Prostate gland (tissue), 2 donors: Measurements from ENCODE around the gene SLCO6A1. TPM values are rescaled to one million over a fixed set of nuclear protein-coding genes. Genes with fewer than 3 reads are reported as not detected.

ENCODE experiments used
- DNase-seq: peaks from one replicate; pipeline ENCODE4 v3.0.0-alpha.2; 2019; ENCODE audit warnings: low spot score
- H3K27ac ChIP-seq, 2 donors: fragments of 200-600 bp; sonication (generic); 2 replicates each; pipeline ENCODE4 v1.5.1; 2017 to 2019
- H3K27me3 ChIP-seq: fragments of 200-600 bp; sonication (generic); replicated peaks from 2 replicates; pipeline ENCODE4 v1.5.1; 2019; ENCODE audit not compliant: insufficient read depth
- H3K36me3 ChIP-seq, 2 donors: fragments of 200-600 bp; sonication (generic); 1 replicate in 1 of 2; 2 replicates in 1 of 2; pipeline versions ENCODE4 v1.5.1 to v1.8.1; 2017 to 2019
- H3K4me1 ChIP-seq: fragments of 200-600 bp; sonication (generic); replicated peaks from 2 replicates; pipeline ENCODE4 v1.5.1; 2019
- H3K4me3 ChIP-seq, 2 donors: fragments of 200-600 bp; sonication (generic); 2 replicates each; pipeline ENCODE4 v1.5.1; 2017 to 2019
- H3K9me3 ChIP-seq: fragments of 200-600 bp; sonication (generic); 2 replicates; pipeline ENCODE4 v1.5.1; 2017
- POLR2A ChIP-seq: fragments of 450-650 bp; IDR thresholded peaks from one replicate; pipeline ENCODE4 v1.6.1; 2016; ENCODE audit warnings: antibody characterized with exemption, mild to moderate bottlenecking
- POLR2AphosphoS5 ChIP-seq: sonication (generic); formaldehyde crosslinking; IDR thresholded peaks from one replicate; pipeline ENCODE4 v1.6.1; 2017; ENCODE audit warnings: antibody characterized with exemption
- WGBS: methylation state at CpG from one replicate; pipeline ENCODE4 v1.1.5; 2018; 5-methylcytosine and 5-hydroxymethylcytosine counted together
- intact Hi-C: fragments of 100-400 bp; cut with DNase I; formaldehyde crosslinking; loops from one replicate; pipeline ENCODE4 v1.14.2; 2022
- total RNA-seq, 2 donors: library from RNA; depleted of rRNA; stranded (reverse); fragments of >200 nt; gene quantifications; one replicate each; pipeline ENCODE4 v1.1.0, GENCODE V29; 2016
- TF ChIP-seq, protein P1 (sequence below), 4 experiments: fragments of 200-600 bp in 2 of 4; fragments of 450-650 bp in 2 of 4; sonication (generic) in 2 of 4; IDR thresholded peaks; 1 replicate in 3 of 4; 2 replicates in 1 of 4; pipeline ENCODE4 v1.5.1; 2016 to 2019; ENCODE audit warnings: antibody characterized with exemption in 4 of 4, mild to moderate bottlenecking in 2 of 4, moderate library complexity in 2 of 4

The SLCO6A1 gene
- total RNA-seq, 2 donors from 2014 or later: 1.7 TPM; not detected in 1

DNA sequence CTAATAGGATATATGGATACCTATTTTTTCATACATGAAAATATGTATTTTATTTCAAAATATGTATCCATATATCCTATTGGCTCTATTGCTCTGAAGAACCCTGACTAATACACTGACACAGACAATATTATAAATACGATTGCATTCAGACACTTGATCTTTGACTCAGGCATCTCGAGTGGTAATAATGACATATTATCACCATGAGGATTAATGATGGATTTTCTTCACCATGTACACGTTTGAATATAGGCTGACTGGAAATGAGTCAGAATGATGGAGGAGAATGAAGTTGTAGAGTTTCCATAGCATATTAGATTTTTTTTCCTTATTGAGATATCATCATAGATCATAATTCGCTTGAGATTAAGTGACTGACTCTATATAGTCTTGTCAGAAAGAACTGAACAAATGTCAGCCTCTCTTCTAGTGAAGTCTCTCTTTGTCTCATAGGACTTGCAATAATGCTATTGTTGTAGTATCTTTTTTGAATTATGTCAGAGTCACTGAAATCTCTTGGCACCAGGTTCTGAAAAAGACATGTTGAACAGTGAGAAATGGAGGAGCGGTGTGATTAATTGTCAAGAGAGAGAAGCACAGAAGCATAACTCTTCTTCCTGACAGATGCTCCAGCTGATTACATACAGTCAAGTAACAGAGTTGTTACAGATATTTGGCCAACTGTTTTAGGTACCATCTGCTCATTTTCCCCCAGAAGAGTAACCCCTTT lies 41.4 kb upstream of the SLCO6A1 start:
- intact Hi-C loops: loop anchor here (5.0 kb wide), 1 partner anchor 502 kb away; no protein-coding TSS in a partner anchor
- DNase-seq: no peak
- no peaks in the 10 kb centered on the region for H3K36me3 ChIP-seq
- no peak overlapping the region for H3K4me3 ChIP-seq
- H3K4me1 ChIP-seq: no peaks in the 10 kb centered on the region
- no peaks in the 10 kb centered on the region for H3K9me3 ChIP-seq
- H3K27ac ChIP-seq: no peak overlapping the region
- WGBS: 84% methylated on average over 5 of the region's 5 CpGs
- no peaks in the 10 kb centered on the region for H3K27me3 ChIP-seq
- TF ChIP-seq POLR2A: no peak
- no peak for TF ChIP-seq POLR2AphosphoS5
- TF ChIP-seq, protein P1, sequence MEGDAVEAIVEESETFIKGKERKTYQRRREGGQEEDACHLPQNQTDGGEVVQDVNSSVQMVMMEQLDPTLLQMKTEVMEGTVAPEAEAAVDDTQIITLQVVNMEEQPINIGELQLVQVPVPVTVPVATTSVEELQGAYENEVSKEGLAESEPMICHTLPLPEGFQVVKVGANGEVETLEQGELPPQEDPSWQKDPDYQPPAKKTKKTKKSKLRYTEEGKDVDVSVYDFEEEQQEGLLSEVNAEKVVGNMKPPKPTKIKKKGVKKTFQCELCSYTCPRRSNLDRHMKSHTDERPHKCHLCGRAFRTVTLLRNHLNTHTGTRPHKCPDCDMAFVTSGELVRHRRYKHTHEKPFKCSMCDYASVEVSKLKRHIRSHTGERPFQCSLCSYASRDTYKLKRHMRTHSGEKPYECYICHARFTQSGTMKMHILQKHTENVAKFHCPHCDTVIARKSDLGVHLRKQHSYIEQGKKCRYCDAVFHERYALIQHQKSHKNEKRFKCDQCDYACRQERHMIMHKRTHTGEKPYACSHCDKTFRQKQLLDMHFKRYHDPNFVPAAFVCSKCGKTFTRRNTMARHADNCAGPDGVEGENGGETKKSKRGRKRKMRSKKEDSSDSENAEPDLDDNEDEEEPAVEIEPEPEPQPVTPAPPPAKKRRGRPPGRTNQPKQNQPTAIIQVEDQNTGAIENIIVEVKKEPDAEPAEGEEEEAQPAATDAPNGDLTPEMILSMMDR (IDR thresholded peaks at IDR 0.05): no peak

DNA sequence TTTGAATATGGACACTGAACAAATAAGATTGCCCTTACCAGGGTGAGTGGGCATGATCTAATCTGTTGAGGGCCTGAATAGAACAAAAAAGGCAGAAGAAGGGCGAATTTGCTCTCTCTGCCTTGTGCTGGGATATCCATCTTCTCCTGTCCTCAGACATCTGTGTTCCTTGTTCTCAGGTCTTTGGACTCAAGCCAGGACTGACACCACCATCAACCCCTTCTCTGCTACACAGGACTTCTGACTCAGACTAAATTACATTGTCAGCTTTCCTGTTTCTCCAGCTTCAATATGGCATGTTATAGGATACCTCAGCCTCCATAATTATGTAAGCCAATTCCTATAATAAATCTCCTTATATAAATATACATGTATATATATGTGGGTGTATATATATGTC lies 40.8 kb upstream of the SLCO6A1 start:
- intact Hi-C loops: loop anchor here (5.0 kb wide), 1 partner anchor 503 kb away; no protein-coding TSS in a partner anchor

DNA sequence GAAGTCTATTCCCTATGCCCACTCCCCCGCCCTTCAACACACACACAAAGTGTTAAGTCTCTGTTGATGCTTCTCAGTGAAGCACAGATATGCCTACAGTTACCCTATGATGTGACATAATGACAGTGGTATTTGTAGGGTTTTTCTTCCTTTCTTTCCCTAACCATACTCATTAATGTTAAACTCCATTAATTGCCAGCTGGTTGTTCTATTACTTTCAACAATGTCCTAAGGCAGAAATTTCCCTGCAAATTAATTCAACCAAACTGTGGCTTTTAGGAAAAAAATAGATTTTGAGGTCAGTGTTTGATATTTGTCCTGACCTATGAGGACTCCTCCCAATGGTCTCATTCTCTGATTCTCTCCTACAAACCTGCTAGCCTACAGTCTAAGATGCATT lies 38.2 kb upstream of the SLCO6A1 start:
- Histone ChIP-seq H3K4me1 (no peaks in the 10 kb centered on the region), H3K4me3 (no peak overlapping the region), H3K27me3 (no peaks in the 10 kb centered on the region), H3K9me3 (no peaks in the 10 kb centered on the region), H3K36me3 (no peaks in the 10 kb centered on the region), H3K27ac (no peak overlapping the region)
- TF ChIP-seq, protein P1 (IDR thresholded peaks at IDR 0.05): no peak
- no peak for TF ChIP-seq POLR2A
- TF ChIP-seq POLR2AphosphoS5: no peak
- 68% methylated on average over 1 of the region's 1 CpG for WGBS
- intact Hi-C loops: loop anchor here (5.0 kb wide), 1 partner anchor 505 kb away; no protein-coding TSS in a partner anchor
- no peak for DNase-seq

More for the DNA sequence above, 40.8 kb upstream of the SLCO6A1 start:
- H3K27me3 ChIP-seq: no peaks in the 10 kb centered on the region
- no peak for DNase-seq
- no peaks in the 10 kb centered on the region for H3K36me3 ChIP-seq
- WGBS: 67% methylated on average over 1 of the region's 1 CpG
- H3K27ac ChIP-seq: no peak overlapping the region
- no peak overlapping the region for H3K4me3 ChIP-seq
- no peaks in the 10 kb centered on the region for H3K9me3 ChIP-seq
- H3K4me1 ChIP-seq: no peaks in the 10 kb centered on the region
- TF ChIP-seq, protein P1 (IDR thresholded peaks at IDR 0.05): no peak
- TF ChIP-seq POLR2AphosphoS5 (no peak), POLR2A (no peak)

DNA sequence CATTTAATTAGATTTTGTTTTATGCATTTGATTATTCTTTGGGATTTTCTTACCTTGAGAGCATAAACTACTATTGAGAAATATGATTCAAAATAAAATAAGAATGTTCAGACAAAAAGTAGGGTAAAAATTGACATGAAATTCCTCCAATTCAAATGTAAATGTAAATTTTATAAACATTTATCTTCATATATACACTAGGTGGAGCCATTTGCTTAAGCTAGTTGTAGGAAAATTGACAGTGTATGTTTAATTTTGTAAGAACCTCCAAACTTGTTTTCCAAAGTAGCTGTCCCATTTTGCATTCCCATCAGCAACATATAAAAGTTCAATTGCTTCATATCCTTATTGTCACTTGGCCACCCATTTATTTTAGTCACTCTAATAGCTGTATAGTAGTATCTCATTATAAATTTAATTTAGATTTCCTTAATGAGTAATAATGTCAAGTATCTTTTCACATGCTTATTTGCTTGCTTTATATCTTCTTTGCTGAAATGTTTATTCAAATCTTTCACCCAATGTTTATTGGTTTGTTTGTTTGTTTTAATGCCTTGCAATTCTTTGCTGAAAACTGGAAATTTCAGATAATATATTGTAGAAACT lies 37.6 kb upstream of the SLCO6A1 start:
- no peaks in the 10 kb centered on the region for H3K27me3 ChIP-seq
- intact Hi-C loops: loop anchor here (5.0 kb wide), 1 partner anchor 506 kb away; no protein-coding TSS in a partner anchor
- H3K4me1 ChIP-seq: no peaks in the 10 kb centered on the region
- no peak overlapping the region for H3K4me3 ChIP-seq
- H3K9me3 ChIP-seq: no peaks in the 10 kb centered on the region
- no peak overlapping the region for H3K27ac ChIP-seq
- TF ChIP-seq, protein P1 (IDR thresholded peaks at IDR 0.05): peak in 2 of 4 experiments; percentile 19
- no peak for TF ChIP-seq POLR2AphosphoS5
- no peak for TF ChIP-seq POLR2A
- no peaks in the 10 kb centered on the region for H3K36me3 ChIP-seq
- no peak for DNase-seq
